Measurements from ENCODE around the gene PDGFB.

Gene PDGFB

DNA sequence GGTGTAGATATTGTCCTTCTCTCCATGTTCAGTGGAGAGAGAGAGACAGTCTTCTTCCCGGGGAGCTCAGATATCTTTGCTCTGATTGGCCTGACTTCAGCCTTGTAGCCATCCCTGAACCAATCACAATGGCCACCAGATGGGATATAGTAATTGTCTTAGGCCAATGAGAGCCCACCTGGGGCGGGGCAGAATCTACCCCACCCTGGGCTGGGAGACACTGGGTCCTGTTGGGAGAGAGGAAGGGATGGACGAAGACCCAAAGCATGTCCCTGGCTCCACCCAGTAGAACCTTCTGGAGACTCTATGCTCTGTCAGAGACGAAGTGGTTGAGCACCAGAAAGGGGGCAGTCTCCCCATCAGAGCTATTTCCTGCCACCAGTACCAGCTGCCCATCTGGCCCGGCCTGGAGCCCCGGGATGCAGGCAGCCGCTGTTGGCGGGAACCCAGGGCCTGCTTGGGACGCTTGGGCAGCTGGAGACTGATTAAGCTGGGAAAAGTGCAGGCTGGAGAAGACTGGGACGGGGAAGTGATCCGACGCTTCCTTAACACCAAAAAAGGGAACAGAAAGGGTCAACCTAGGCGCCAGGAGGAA is 60.7 kb downstream of the PDGFB start:
- H3K14ac ChIP-seq (ENCODE audit: low read length in 2 of 2): no peak overlapping the region
- H3K4me3 ChIP-seq (ENCODE audit: insufficient read depth in 1 of 2, low read depth in 1 of 2, low read length in 2 of 2): no peak overlapping the region
- no peak overlapping the region for H3K23ac ChIP-seq (ENCODE audit: low read length in 2 of 2)
- H3K36me3 ChIP-seq (ENCODE audit: control insufficient read depth in 1 of 2, insufficient read depth in 2 of 2, low read depth in 1 of 2, low read length in 2 of 2): no peaks in the 10 kb centered on the region
- no peak overlapping the region for H2AFZ ChIP-seq (ENCODE audit: low read depth, low read length)
- peaks cover 10% of the 10 kb centered on the region for H3K4me1 ChIP-seq (ENCODE audit: control insufficient read depth, insufficient read depth, low read depth, low read length)
- no peak overlapping the region for H4K8ac ChIP-seq (ENCODE audit: low read length)
- 92% methylated on average over 13 of the region's 13 CpGs for WGBS
- peak overlapping the region; percentile 6 for H2AK5ac ChIP-seq (ENCODE audit: low read length, severe bottlenecking)
- H4K91ac ChIP-seq (ENCODE audit: low read length): peak overlapping the region; percentile 34
- no peak overlapping the region for H3K27ac ChIP-seq (ENCODE audit: low read length, poor library complexity, severe bottlenecking)
- peak overlapping the region; percentile 24 to 63 for H3K4ac ChIP-seq (ENCODE audit: low read depth in 1 of 2, low read length in 2 of 2)
- no peak overlapping the region for H3K4me2 ChIP-seq (ENCODE audit: low read length, poor library complexity, severe bottlenecking)
- no peak overlapping the region for H2BK120ac ChIP-seq (ENCODE audit: low read depth, low read length)
- no peaks in the 10 kb centered on the region for H3K79me1 ChIP-seq (replicated peaks; ENCODE audit: low read length, poor library complexity, severe bottlenecking)
- H2BK15ac ChIP-seq (ENCODE audit: low read depth, poor library complexity, severe bottlenecking): no peak overlapping the region
- H3K27me3 ChIP-seq (ENCODE audit: control insufficient read depth in 1 of 2, insufficient read depth in 1 of 2, low read length in 2 of 2): no peaks in the 10 kb centered on the region
- peaks cover 8% of the 10 kb centered on the region for H3K9me3 ChIP-seq (ENCODE audit: control insufficient read depth, low read length)
- peak; percentile 37 for DNase-seq
- no peak overlapping the region for H2BK12ac ChIP-seq (ENCODE audit: low read length in 2 of 2)
- H3K18ac ChIP-seq (ENCODE audit: low read depth in 1 of 2, low read length in 2 of 2): peak overlapping the region in 1 of 2 experiments; percentile 29
- H3K9ac ChIP-seq (ENCODE audit: low read length): no peak overlapping the region
- no peak overlapping the region for H2BK5ac ChIP-seq (ENCODE audit: low read depth, low read length, poor library complexity, severe bottlenecking)

DNA sequence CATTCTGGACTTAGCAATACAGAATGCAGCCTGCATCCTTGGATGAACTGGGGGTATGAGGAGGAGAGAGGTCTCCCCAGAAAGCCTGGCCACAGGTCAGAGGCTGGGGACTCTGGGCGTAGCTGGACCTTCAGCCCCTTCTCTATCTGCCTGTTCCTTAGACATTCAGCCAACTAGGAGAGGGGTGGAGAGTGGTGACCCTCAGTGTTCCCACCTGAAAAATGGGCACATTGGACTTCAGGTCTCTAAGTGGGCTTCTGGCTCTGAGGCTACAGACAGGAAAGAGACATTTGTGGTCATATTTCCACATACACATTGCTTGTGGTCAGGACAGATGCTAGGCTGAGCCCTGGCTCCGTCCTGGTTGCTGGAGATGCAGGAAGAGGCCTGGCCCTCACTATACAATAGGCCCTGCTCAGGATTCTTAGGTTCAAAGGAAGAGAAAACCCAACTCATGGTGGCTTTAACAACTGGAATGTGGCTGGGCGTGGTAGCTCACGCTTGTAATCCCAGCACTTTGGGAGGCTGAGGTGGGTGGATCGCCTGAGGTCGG is 62.2 kb downstream of the PDGFB start:
- H3K9ac ChIP-seq (ENCODE audit: low read length): no peak overlapping the region
- no peak overlapping the region for H2BK5ac ChIP-seq (ENCODE audit: low read depth, low read length, poor library complexity, severe bottlenecking)
- no peaks in the 10 kb centered on the region for H3K27me3 ChIP-seq (ENCODE audit: control insufficient read depth in 1 of 2, insufficient read depth in 1 of 2, low read length in 2 of 2)
- H3K4ac ChIP-seq (ENCODE audit: low read depth in 1 of 2, low read length in 2 of 2): no peak overlapping the region
- H3K4me3 ChIP-seq (ENCODE audit: insufficient read depth in 1 of 2, low read depth in 1 of 2, low read length in 2 of 2): no peak overlapping the region
- peak overlapping the region in 1 of 2 experiments; percentile 12 for H2BK12ac ChIP-seq (ENCODE audit: low read length in 2 of 2)
- H3K27ac ChIP-seq (ENCODE audit: low read length, poor library complexity, severe bottlenecking): no peak overlapping the region
- no peak overlapping the region for H4K8ac ChIP-seq (ENCODE audit: low read length)
- WGBS: 88% methylated on average over 5 of the region's 6 CpGs
- no peaks in the 10 kb centered on the region for H3K79me1 ChIP-seq (replicated peaks; ENCODE audit: low read length, poor library complexity, severe bottlenecking)
- H3K36me3 ChIP-seq (ENCODE audit: control insufficient read depth in 1 of 2, insufficient read depth in 2 of 2, low read depth in 1 of 2, low read length in 2 of 2): no peaks in the 10 kb centered on the region
- H3K9me3 ChIP-seq (ENCODE audit: control insufficient read depth, low read length): peaks cover 8% of the 10 kb centered on the region
- H3K18ac ChIP-seq (ENCODE audit: low read depth in 1 of 2, low read length in 2 of 2): no peak overlapping the region
- H3K4me2 ChIP-seq (ENCODE audit: low read length, poor library complexity, severe bottlenecking): no peak overlapping the region
- peak; percentile 58 for DNase-seq
- peaks cover 12% of the 10 kb centered on the region for H3K4me1 ChIP-seq (ENCODE audit: control insufficient read depth, insufficient read depth, low read depth, low read length)
- no peak overlapping the region for H3K23ac ChIP-seq (ENCODE audit: low read length in 2 of 2)
- no peak overlapping the region for H4K91ac ChIP-seq (ENCODE audit: low read length)
- H3K14ac ChIP-seq (ENCODE audit: low read length in 2 of 2): no peak overlapping the region
- no peak overlapping the region for H2BK15ac ChIP-seq (ENCODE audit: low read depth, poor library complexity, severe bottlenecking)
- H2AK5ac ChIP-seq (ENCODE audit: low read length, severe bottlenecking): no peak overlapping the region
- H2BK120ac ChIP-seq (ENCODE audit: low read depth, low read length): no peak overlapping the region
- no peak overlapping the region for H2AFZ ChIP-seq (ENCODE audit: low read depth, low read length)

DNA sequence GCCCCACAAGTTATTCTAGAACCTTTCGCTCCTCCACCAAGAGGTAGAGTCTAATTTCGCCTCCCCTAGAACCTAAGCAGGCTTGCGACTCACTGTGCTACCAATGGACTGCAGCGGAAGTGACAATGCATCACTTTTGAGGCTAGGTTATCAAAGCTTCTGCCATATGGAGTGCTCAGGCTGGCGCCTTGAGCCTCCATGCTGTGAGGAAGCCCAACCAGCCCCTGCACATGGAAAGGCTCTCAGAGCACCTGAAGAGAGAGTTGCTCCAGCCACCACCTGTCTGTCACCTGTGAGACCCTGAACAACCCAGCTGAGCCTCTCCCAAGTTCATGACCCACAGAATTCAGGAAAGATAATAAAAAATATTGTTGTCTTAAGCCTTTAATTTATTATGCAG is 63.0 kb downstream of the PDGFB start:
- H3K9ac ChIP-seq (ENCODE audit: low read length): no peak overlapping the region
- no peak overlapping the region for H3K4me3 ChIP-seq (ENCODE audit: insufficient read depth in 1 of 2, low read depth in 1 of 2, low read length in 2 of 2)
- no peaks in the 10 kb centered on the region for H3K27me3 ChIP-seq (ENCODE audit: control insufficient read depth in 1 of 2, insufficient read depth in 1 of 2, low read length in 2 of 2)
- H2AFZ ChIP-seq (ENCODE audit: low read depth, low read length): no peak overlapping the region
- no peak overlapping the region for H3K4me2 ChIP-seq (ENCODE audit: low read length, poor library complexity, severe bottlenecking)
- H3K23ac ChIP-seq (ENCODE audit: low read length in 2 of 2): no peak overlapping the region
- H2BK12ac ChIP-seq (ENCODE audit: low read length in 2 of 2): no peak overlapping the region
- no peak overlapping the region for H3K4ac ChIP-seq (ENCODE audit: low read depth in 1 of 2, low read length in 2 of 2)
- DNase-seq: no peak
- H4K91ac ChIP-seq (ENCODE audit: low read length): no peak overlapping the region
- no peak overlapping the region for H2AK5ac ChIP-seq (ENCODE audit: low read length, severe bottlenecking)
- no peak overlapping the region for H3K27ac ChIP-seq (ENCODE audit: low read length, poor library complexity, severe bottlenecking)
- no peak overlapping the region for H2BK15ac ChIP-seq (ENCODE audit: low read depth, poor library complexity, severe bottlenecking)
- no peak overlapping the region for H2BK5ac ChIP-seq (ENCODE audit: low read depth, low read length, poor library complexity, severe bottlenecking)
- WGBS: 98% methylated on average over 5 of the region's 5 CpGs
- H4K8ac ChIP-seq (ENCODE audit: low read length): no peak overlapping the region
- no peak overlapping the region for H3K14ac ChIP-seq (ENCODE audit: low read length in 2 of 2)
- H3K36me3 ChIP-seq (ENCODE audit: control insufficient read depth in 1 of 2, insufficient read depth in 2 of 2, low read depth in 1 of 2, low read length in 2 of 2): no peaks in the 10 kb centered on the region
- H3K4me1 ChIP-seq (ENCODE audit: control insufficient read depth, insufficient read depth, low read depth, low read length): peaks cover 18% of the 10 kb centered on the region
- no peak overlapping the region for H3K18ac ChIP-seq (ENCODE audit: low read depth in 1 of 2, low read length in 2 of 2)
- no peak overlapping the region for H2BK120ac ChIP-seq (ENCODE audit: low read depth, low read length)
- H3K9me3 ChIP-seq (ENCODE audit: control insufficient read depth, low read length): peaks cover 8% of the 10 kb centered on the region
- H3K79me1 ChIP-seq (replicated peaks; ENCODE audit: low read length, poor library complexity, severe bottlenecking): no peaks in the 10 kb centered on the region

DNA sequence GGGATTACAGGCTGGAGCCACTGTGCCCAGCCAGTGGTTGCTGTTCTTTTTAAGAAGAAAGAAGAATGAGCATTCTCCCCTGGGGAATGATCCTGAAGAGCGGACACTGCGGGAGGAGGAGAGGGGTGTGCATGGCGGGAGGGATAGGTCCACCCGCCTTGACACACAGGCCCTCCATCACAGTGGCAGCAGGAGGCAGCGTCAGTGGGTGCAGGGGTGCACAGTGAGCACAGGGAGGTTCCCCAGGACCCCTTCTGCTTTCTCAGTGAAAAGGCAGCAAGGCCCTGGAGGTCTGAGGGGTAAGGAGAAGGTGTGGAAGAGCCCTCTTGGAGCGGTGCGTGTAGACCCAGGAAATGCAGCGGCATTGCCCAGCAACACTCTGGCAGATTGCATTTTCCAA is 63.4 kb downstream of the PDGFB start:
- Histone ChIP-seq H3K18ac (ENCODE audit: low read depth in 1 of 2, low read length in 2 of 2) (no peak overlapping the region), H3K14ac (ENCODE audit: low read length in 2 of 2) (no peak overlapping the region), H3K9me3 (ENCODE audit: control insufficient read depth, low read length) (peaks cover 8% of the 10 kb centered on the region), H3K23ac (ENCODE audit: low read length in 2 of 2) (no peak overlapping the region), H2AFZ (ENCODE audit: low read depth, low read length) (no peak overlapping the region), H3K79me1 (replicated peaks; ENCODE audit: low read length, poor library complexity, severe bottlenecking) (no peaks in the 10 kb centered on the region), H3K36me3 (ENCODE audit: control insufficient read depth in 1 of 2, insufficient read depth in 2 of 2, low read depth in 1 of 2, low read length in 2 of 2) (no peaks in the 10 kb centered on the region), H4K8ac (ENCODE audit: low read length) (no peak overlapping the region), H2AK5ac (ENCODE audit: low read length, severe bottlenecking) (no peak overlapping the region), H3K4ac (ENCODE audit: low read depth in 1 of 2, low read length in 2 of 2) (peak overlapping the region in 1 of 2 experiments; percentile 17), H2BK5ac (ENCODE audit: low read depth, low read length, poor library complexity, severe bottlenecking) (no peak overlapping the region), H3K27ac (ENCODE audit: low read length, poor library complexity, severe bottlenecking) (no peak overlapping the region), H2BK120ac (ENCODE audit: low read depth, low read length) (no peak overlapping the region), H2BK15ac (ENCODE audit: low read depth, poor library complexity, severe bottlenecking) (no peak overlapping the region), H3K4me3 (ENCODE audit: insufficient read depth in 1 of 2, low read depth in 1 of 2, low read length in 2 of 2) (no peak overlapping the region), H3K27me3 (ENCODE audit: control insufficient read depth in 1 of 2, insufficient read depth in 1 of 2, low read length in 2 of 2) (no peaks in the 10 kb centered on the region), H3K9ac (ENCODE audit: low read length) (no peak overlapping the region), H2BK12ac (ENCODE audit: low read length in 2 of 2) (no peak overlapping the region), H3K4me1 (ENCODE audit: control insufficient read depth, insufficient read depth, low read depth, low read length) (peaks cover 22% of the 10 kb centered on the region), H3K4me2 (ENCODE audit: low read length, poor library complexity, severe bottlenecking) (no peak overlapping the region), H4K91ac (ENCODE audit: low read length) (no peak overlapping the region)
- WGBS: 97% methylated on average over 8 of the region's 8 CpGs
- no peak for DNase-seq

All from mesenchymal stem cell (in vitro differentiated cells and primary cell).